WTC11 (cell line): ENCODE measurements around the gene H2AZ2. TPM values are rescaled to one million over a fixed set of nuclear protein-coding genes. Genes with fewer than 3 reads are reported as not detected.

Experiments
- ATAC-seq: fragments of 200-7000 bp; cut with Tn5 transposase; 2 replicates; pipeline ENCODE4 v1.10.0; 2021; ENCODE audit warnings: mild to moderate bottlenecking, moderate library complexity
- CTCF ChIA-PET: fragments of 300-600 bp; sonication (Branson Sonifier 250); formaldehyde crosslinking; loops from one replicate; lab custom pipeline; 2021; ENCODE audit warnings: antibody characterized with exemption; lab: Charles Lee
- POLR2A ChIA-PET: fragments of 350-600 bp; sonication (Branson Sonifier 250); formaldehyde crosslinking; loops from one replicate; lab custom pipeline; 2021; ENCODE audit warnings: antibody characterized with exemption; lab: Charles Lee
- DNase-seq: peaks from one replicate; pipeline ENCODE4 v3.0.0; 2021; ENCODE audit warnings: low spot score
- H3K27ac Mint-ChIP-seq: 2 replicates; pipeline ENCODE4 v1.8.0; 2021; ENCODE audit warnings: mixed read lengths
- H3K27me3 Mint-ChIP-seq: 2 replicates; pipeline ENCODE4 v1.8.0; 2021; ENCODE audit warnings: low read depth, mild to moderate bottlenecking, moderate library complexity, mixed read lengths
- H3K36me3 Mint-ChIP-seq: 2 replicates; pipeline ENCODE4 v1.8.0; 2021; ENCODE audit warnings: mixed read lengths
- H3K4me1 Mint-ChIP-seq: 2 replicates; pipeline ENCODE4 v1.8.0; 2022; ENCODE audit warnings: mixed read lengths
- H3K4me3 Mint-ChIP-seq: 2 replicates; pipeline ENCODE4 v1.8.0; 2021; ENCODE audit warnings: mild to moderate bottlenecking, moderate library complexity, mixed read lengths
- H3K9me3 Mint-ChIP-seq: 2 replicates; pipeline ENCODE4 v1.8.0; 2021; ENCODE audit warnings: mixed read lengths
- AR ChIP-seq: fragments of 250-450 bp; sonication (Bioruptor Pico); IDR thresholded peaks from 2 replicates; pipeline ENCODE4 v1.9.0; 2021; ENCODE audit warnings: mild to moderate bottlenecking
- CBFB ChIP-seq: sonication (generic); formaldehyde crosslinking; IDR thresholded peaks from 2 replicates; pipeline ENCODE4 v1.8.1; 2022; ENCODE audit warnings: mild to moderate bottlenecking, low read depth, missing genetic modification reagents
- CREB1 ChIP-seq: sonication (generic); formaldehyde crosslinking; IDR thresholded peaks from 2 replicates; pipeline ENCODE4 v1.8.0; 2023; ENCODE audit warnings: mild to moderate bottlenecking, missing genetic modification reagents
- FOXP1 ChIP-seq: sonication (generic); formaldehyde crosslinking; IDR thresholded peaks from 2 replicates; pipeline ENCODE4 v1.8.0; 2022; ENCODE audit warnings: missing genetic modification reagents, mild to moderate bottlenecking, moderate library complexity, borderline replicate concordance
- GTF2I ChIP-seq: fragments of 250-450 bp; sonication (Bioruptor Pico); conservative IDR thresholded peaks from 2 replicates; pipeline ENCODE4 v1.4.0; 2021; ENCODE audit warnings: mild to moderate bottlenecking
- HMGXB4 ChIP-seq: sonication (generic); formaldehyde crosslinking; IDR thresholded peaks from 2 replicates; pipeline ENCODE4 v1.8.1; 2023; ENCODE audit warnings: mild to moderate bottlenecking, moderate library complexity, missing genetic modification reagents
- JAZF1 ChIP-seq: fragments of 250-450 bp; sonication (Bioruptor Pico); IDR thresholded peaks from 2 replicates; pipeline ENCODE4 v1.9.0; 2021; ENCODE audit warnings: moderate library complexity, mild to moderate bottlenecking, inconsistent platforms
- JUN ChIP-seq: sonication (generic); formaldehyde crosslinking; IDR thresholded peaks from 2 replicates; pipeline ENCODE4 v1.8.0; 2023; ENCODE audit warnings: mild to moderate bottlenecking, missing genetic modification reagents
- MXD4 ChIP-seq: fragments of 250-450 bp; sonication (Bioruptor Pico); IDR thresholded peaks from 2 replicates; pipeline ENCODE4 v1.8.0; 2021; ENCODE audit warnings: mild to moderate bottlenecking, moderate library complexity, borderline replicate concordance
- MYBL2 ChIP-seq: sonication (generic); formaldehyde crosslinking; IDR thresholded peaks from 2 replicates; pipeline ENCODE4 v1.8.1; 2023; ENCODE audit warnings: mild to moderate bottlenecking, moderate library complexity, missing genetic modification reagents
- NFE2L1 ChIP-seq: sonication (generic); formaldehyde crosslinking; IDR thresholded peaks from 2 replicates; pipeline ENCODE4 v1.8.1; 2023; ENCODE audit warnings: missing genetic modification reagents
- NR3C1 ChIP-seq: sonication (generic); formaldehyde crosslinking; conservative IDR thresholded peaks from 2 replicates; pipeline ENCODE4 v1.8.1; 2023; ENCODE audit warnings: low read depth, mild to moderate bottlenecking, missing genetic modification reagents
- OVOL2 ChIP-seq: fragments of 250-450 bp; sonication (Bioruptor Pico); IDR thresholded peaks from 2 replicates; pipeline ENCODE4 v1.9.0; 2021; ENCODE audit warnings: mild to moderate bottlenecking, borderline replicate concordance
- SMAD4 ChIP-seq: sonication (generic); formaldehyde crosslinking; IDR thresholded peaks from 2 replicates; pipeline ENCODE4 v1.8.0; 2022; ENCODE audit warnings: mild to moderate bottlenecking, missing genetic modification reagents
- SP1 ChIP-seq: sonication (generic); formaldehyde crosslinking; conservative IDR thresholded peaks from 2 replicates; pipeline ENCODE4 v1.8.1; 2022; ENCODE audit warnings: missing genetic modification reagents
- ZNF671 ChIP-seq: fragments of 250-450 bp; sonication (Bioruptor Pico); IDR thresholded peaks from 2 replicates; pipeline ENCODE4 v1.8.0; 2021; ENCODE audit warnings: mild to moderate bottlenecking
- total RNA-seq: library from RNA; stranded (reverse); gene quantifications from 3 replicates; pipeline ENCODE4 v1.2.3, GENCODE V29; 2021
- TF ChIP-seq, protein P1 (sequence below): fragments of 250-450 bp; sonication (Bioruptor Pico); IDR thresholded peaks from 2 replicates; pipeline ENCODE4 v1.8.0; 2021; ENCODE audit warnings: mild to moderate bottlenecking
- TF ChIP-seq, protein P2 (sequence below): sonication (generic); formaldehyde crosslinking; IDR thresholded peaks from 2 replicates; pipeline ENCODE4 v1.8.1; 2022; ENCODE audit warnings: low read depth, missing genetic modification reagents, borderline replicate concordance
- TF ChIP-seq, protein P3 (sequence below): fragments of 250-450 bp; sonication (Bioruptor Pico); conservative IDR thresholded peaks from 2 replicates; pipeline ENCODE4 v1.9.0; 2021; ENCODE audit warnings: mild to moderate bottlenecking
- TF ChIP-seq, protein P4 (sequence below): sonication (generic); formaldehyde crosslinking; IDR thresholded peaks from 2 replicates; pipeline ENCODE4 v1.8.0; 2022; ENCODE audit warnings: mild to moderate bottlenecking, missing genetic modification reagents
- TF ChIP-seq, protein P5 (sequence below): fragments of 200-600 bp; IDR thresholded peaks from 2 replicates; pipeline ENCODE4 v1.8.0; 2022; ENCODE audit warnings: antibody characterized with exemption

The H2AZ2 gene
- total RNA-seq, 1 experiment from 2014 or later, result 178 TPM

GRCh38 chr7:44885394-44886317, 37.8 kb upstream of the H2AZ2 start, which contains the start of gene PURB (continued):
- TF ChIP-seq AR (CRISPR knock-in tag) (no peak), JAZF1 (CRISPR knock-in tag) (no peak), FOXP1 (CRISPR knock-in tag) (peak; percentile 81), MYBL2 (CRISPR knock-in tag) (peak; percentile 41; the same call in 1 of the 2 replicates), CREB1 (CRISPR knock-in tag) (0 out of 2 replicates have a peak, but pooled peaks have one; percentile 28), SMAD4 (no peak), MXD4 (CRISPR knock-in tag) (no peak), NR3C1 (CRISPR knock-in tag) (no peak), NFE2L1 (CRISPR knock-in tag) (peak; percentile 80), SP1 (CRISPR knock-in tag) (peak; percentile 97), ZNF671 (CRISPR knock-in tag) (no peak), OVOL2 (CRISPR knock-in tag) (no peak), GTF2I (CRISPR knock-in tag) (no peak)
- TF ChIP-seq, protein P1, sequence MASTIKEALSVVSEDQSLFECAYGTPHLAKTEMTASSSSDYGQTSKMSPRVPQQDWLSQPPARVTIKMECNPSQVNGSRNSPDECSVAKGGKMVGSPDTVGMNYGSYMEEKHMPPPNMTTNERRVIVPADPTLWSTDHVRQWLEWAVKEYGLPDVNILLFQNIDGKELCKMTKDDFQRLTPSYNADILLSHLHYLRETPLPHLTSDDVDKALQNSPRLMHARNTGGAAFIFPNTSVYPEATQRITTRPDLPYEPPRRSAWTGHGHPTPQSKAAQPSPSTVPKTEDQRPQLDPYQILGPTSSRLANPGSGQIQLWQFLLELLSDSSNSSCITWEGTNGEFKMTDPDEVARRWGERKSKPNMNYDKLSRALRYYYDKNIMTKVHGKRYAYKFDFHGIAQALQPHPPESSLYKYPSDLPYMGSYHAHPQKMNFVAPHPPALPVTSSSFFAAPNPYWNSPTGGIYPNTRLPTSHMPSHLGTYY (CRISPR knock-in tag), result no peak
- TF ChIP-seq, protein P2, sequence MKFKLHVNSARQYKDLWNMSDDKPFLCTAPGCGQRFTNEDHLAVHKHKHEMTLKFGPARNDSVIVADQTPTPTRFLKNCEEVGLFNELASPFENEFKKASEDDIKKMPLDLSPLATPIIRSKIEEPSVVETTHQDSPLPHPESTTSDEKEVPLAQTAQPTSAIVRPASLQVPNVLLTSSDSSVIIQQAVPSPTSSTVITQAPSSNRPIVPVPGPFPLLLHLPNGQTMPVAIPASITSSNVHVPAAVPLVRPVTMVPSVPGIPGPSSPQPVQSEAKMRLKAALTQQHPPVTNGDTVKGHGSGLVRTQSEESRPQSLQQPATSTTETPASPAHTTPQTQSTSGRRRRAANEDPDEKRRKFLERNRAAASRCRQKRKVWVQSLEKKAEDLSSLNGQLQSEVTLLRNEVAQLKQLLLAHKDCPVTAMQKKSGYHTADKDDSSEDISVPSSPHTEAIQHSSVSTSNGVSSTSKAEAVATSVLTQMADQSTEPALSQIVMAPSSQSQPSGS, result no peak

GRCh38 chr7:44884621-44885393, 36.9 kb upstream of the H2AZ2 start:
- Mint-ChIP-seq H3K4me1 (peaks cover 41% of the 10 kb centered on the region), H3K4me3 (peak overlapping the region; percentile 90), H3K27me3 (no peaks in the 10 kb centered on the region), H3K36me3 (peaks cover 15% of the 10 kb centered on the region), H3K9me3 (no peaks in the 10 kb centered on the region), H3K27ac (peak overlapping the region; percentile 86)
- ChIA-PET POLR2A (interaction anchor here (0.6 to 1.7 kb wide), 7 partner anchors 9 to 311 kb away, joined by 3 to 7 read pairs (median 5); partner anchors contain the start of genes CCM2, DDX56, H2AZ2 and TBRG4), CTCF (interaction anchor here (0.9 to 2.3 kb wide), 3 partner anchors 28 to 115 kb away, joined by 3 to 8 read pairs (median 5); partner anchors contain the start of gene H2AZ2)
- ATAC-seq (peak; percentile 29), DNase-seq (peak; percentile 54)
- TF ChIP-seq JUN (CRISPR knock-in tag), result peak; percentile 80; the same call in 1 of the 2 replicates
- TF ChIP-seq SP1 (CRISPR knock-in tag), result no peak
- no peak for TF ChIP-seq MYBL2 (CRISPR knock-in tag)
- TF ChIP-seq CBFB, result no peak
- TF ChIP-seq, protein P3, sequence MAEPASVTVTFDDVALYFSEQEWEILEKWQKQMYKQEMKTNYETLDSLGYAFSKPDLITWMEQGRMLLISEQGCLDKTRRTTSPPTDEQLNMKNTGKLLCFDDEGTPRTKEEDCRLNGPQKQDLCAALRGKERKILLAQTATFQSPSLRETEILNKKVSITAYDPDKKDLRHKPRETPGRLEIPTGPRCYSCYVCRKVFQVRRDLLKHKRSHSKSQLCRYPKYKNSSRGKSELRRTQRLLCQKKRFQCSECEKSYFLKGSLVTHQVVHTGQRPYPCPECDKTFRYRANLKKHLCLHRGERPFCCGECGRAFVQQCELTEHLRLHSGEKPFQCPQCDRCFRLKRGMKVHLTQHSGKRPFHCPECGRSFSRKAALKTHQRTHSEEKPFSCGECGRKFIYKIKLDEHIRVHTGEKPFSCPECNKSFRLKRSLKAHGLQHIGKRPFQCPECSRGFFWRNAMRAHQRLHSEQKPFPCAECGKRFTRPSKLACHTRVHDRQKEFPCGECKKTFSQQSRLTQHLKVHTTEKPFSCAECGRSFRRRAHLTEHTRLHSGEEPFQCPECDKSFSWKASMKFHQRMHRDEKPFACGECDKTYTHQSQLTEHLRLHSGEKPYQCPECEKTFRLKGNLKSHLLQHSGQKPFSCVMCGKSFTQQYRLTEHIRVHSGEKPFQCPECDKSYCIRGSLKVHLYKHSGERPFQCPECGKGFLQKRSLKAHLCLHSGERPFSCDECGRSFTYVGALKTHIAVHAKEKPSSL (CRISPR knock-in tag), result no peak
- peak; percentile 48; the same call in 1 of the 2 replicates for TF ChIP-seq HMGXB4 (CRISPR knock-in tag)
- TF ChIP-seq, protein P4, sequence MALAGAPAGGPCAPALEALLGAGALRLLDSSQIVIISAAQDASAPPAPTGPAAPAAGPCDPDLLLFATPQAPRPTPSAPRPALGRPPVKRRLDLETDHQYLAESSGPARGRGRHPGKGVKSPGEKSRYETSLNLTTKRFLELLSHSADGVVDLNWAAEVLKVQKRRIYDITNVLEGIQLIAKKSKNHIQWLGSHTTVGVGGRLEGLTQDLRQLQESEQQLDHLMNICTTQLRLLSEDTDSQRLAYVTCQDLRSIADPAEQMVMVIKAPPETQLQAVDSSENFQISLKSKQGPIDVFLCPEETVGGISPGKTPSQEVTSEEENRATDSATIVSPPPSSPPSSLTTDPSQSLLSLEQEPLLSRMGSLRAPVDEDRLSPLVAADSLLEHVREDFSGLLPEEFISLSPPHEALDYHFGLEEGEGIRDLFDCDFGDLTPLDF (CRISPR knock-in tag), result 0 out of 2 replicates have a peak, but pooled peaks have one; percentile 24
- TF ChIP-seq, protein P5, sequence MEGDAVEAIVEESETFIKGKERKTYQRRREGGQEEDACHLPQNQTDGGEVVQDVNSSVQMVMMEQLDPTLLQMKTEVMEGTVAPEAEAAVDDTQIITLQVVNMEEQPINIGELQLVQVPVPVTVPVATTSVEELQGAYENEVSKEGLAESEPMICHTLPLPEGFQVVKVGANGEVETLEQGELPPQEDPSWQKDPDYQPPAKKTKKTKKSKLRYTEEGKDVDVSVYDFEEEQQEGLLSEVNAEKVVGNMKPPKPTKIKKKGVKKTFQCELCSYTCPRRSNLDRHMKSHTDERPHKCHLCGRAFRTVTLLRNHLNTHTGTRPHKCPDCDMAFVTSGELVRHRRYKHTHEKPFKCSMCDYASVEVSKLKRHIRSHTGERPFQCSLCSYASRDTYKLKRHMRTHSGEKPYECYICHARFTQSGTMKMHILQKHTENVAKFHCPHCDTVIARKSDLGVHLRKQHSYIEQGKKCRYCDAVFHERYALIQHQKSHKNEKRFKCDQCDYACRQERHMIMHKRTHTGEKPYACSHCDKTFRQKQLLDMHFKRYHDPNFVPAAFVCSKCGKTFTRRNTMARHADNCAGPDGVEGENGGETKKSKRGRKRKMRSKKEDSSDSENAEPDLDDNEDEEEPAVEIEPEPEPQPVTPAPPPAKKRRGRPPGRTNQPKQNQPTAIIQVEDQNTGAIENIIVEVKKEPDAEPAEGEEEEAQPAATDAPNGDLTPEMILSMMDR, result no peak
